GM19099 (cell line): ENCODE results near the gene ATP2A1.
A peak's percentile ranks its signal among the peaks of the same experiment; 100 is the strongest.

Source experiments
- POLR2A ChIP-seq: IDR thresholded peaks from 3 replicates; pipeline ENCODE4 v1.6.1; 2011; ENCODE audit warnings: low read depth; ENCODE audit not compliant: insufficient read length; ENCODE audit errors: extremely low read depth

The ATP2A1 gene

DNA sequence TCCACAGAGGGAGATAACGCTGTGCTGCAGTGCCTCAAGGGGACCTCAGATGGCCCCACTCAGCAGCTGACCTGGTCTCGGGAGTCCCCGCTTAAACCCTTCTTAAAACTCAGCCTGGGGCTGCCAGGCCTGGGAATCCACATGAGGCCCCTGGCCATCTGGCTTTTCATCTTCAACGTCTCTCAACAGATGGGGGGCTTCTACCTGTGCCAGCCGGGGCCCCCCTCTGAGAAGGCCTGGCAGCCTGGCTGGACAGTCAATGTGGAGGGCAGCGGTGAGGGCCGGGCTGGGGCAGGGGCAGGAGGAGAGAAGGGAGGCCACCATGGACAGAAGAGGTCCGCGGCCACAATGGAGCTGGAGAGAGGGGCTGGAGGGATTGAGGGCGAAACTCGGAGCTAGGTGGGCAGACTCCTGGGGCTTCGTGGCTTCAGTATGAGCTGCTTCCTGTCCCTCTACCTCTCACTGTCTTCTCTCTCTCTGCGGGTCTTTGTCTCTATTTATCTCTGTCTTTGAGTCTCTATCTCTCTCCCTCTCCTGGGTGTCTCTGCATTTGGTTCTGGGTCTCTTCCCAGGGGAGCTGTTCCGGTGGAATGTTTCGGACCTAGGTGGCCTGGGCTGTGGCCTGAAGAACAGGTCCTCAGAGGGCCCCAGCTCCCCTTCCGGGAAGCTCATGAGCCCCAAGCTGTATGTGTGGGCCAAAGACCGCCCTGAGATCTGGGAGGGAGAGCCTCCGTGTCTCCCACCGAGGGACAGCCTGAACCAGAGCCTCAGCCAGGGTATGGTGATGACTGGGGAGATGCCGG lies 54.3 kb downstream of the ATP2A1 start:
- TF ChIP-seq POLR2A = peak; percentile 12

DNA sequence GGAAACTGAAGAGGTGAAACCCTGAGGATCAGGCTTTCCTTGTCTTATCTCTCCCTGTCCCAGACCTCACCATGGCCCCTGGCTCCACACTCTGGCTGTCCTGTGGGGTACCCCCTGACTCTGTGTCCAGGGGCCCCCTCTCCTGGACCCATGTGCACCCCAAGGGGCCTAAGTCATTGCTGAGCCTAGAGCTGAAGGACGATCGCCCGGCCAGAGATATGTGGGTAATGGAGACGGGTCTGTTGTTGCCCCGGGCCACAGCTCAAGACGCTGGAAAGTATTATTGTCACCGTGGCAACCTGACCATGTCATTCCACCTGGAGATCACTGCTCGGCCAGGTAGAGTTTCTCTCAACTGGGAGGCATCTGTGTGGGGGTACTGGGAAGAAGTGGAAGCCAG lies 54.9 kb downstream of the ATP2A1 start:
- TF ChIP-seq POLR2A = no peak

DNA sequence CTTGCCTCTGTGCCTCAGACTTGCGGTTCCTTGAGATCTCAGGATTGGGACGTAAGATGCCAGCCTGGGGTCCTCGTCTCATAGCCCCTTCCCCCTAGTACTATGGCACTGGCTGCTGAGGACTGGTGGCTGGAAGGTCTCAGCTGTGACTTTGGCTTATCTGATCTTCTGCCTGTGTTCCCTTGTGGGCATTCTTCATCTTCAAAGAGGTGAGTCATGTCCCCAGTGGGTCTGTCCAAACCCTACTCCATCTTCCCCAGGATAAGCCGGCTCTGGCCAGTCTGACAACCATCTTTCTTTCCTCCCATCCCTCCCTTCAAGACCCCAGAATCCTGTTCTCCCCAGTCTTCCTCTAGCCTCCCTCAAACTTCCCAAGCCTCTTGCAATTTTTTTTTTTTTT lies 57.1 kb downstream of the ATP2A1 start:
- no peak for TF ChIP-seq POLR2A

DNA sequence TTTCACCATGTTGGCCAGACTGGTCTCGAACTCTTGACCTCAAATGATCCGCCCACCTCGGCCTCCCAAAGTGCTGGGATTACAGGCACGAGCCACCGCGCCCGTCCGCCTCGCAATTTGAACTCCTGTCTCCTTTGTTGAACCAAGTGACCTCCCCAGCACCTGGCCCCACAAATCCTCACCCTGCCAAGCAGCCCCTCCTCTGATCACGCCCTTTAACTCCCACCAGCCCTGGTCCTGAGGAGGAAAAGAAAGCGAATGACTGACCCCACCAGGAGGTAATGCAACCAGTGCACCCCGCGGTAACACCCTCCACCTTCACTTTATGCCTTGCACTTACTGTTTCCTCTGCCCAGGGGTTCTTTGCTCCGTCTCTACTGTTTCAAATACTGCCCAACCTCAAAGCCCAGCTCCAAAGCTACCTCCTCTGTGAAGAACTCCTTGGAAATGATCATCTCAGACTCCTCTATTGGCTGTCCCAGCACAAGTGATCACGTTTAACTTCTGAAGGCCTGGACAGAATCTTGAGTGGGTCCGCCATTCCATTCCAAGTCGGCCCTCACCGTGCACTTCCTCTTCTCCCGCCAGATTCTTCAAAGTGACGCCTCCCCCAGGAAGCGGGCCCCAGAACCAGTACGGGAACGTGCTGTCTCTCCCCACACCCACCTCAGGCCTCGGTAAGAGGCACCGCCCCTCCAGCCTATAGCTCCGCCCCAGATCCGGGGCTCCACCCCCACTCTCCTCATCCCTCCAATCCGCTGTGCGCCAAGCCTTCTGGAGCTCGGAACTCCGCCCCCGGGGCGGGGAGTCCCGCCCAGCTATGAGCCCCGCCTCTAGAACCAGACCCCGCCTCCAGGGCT lies 57.9 kb downstream of the ATP2A1 start:
- no peak for TF ChIP-seq POLR2A

DNA sequence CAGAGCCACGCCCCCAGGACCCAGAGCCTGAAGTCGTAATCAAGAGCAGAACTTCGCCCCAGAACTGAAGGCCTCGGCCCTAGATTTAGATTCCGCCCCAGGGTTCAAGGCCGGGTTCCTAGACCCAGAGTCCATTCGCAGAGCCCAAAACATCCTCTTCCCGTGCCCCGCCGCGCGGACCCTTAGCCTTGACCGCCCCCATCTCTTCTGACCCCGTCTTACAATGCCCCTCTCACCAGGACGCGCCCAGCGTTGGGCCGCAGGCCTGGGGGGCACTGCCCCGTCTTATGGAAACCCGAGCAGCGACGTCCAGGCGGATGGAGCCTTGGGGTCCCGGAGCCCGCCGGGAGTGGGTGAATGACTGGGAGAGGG lies 58.5 kb downstream of the ATP2A1 start:
- TF ChIP-seq POLR2A = no peak

DNA sequence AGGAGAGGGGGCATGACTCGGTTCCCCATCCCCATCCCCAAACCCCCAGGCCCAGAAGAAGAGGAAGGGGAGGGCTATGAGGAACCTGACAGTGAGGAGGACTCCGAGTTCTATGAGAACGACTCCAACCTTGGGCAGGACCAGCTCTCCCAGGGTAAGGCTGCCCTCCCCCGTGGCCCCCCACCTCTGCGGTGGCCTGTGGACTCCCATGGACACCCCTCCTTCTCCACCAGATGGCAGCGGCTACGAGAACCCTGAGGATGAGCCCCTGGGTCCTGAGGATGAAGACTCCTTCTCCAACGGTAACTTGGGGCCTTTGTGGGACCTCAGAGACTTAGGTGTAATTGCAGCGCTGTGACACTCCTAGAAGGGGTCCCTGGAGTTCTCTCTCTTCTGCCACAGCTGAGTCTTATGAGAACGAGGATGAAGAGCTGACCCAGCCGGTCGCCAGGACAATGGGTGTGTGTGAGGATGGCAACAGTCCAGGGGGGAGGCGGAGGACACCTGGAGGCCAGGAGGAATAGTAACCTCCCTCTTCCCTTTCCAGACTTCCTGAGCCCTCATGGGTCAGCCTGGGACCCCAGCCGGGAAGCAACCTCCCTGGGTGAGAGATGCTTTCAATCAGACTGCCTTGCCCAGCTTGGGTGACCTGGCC lies 59.1 kb downstream of the ATP2A1 start:
- no peak for TF ChIP-seq POLR2A

DNA sequence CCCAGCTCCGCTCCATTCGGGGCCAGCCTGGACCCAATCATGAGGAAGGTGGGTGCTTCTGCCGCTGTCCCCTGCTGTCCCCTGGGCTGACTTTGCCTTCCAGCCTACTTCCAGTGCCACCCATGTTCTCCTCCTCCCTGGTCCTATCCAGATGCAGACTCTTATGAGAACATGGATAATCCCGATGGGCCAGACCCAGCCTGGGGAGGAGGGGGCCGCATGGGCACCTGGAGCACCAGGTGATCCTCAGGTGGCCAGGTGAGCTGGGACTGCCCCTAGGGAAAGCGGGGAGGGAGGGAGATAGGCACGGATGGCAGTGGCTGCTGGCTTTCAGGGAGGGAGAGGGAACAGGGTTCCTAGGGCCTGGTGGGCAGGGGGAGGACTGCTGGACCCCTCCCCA lies 60.4 kb downstream of the ATP2A1 start:
- no peak for TF ChIP-seq POLR2A

DNA sequence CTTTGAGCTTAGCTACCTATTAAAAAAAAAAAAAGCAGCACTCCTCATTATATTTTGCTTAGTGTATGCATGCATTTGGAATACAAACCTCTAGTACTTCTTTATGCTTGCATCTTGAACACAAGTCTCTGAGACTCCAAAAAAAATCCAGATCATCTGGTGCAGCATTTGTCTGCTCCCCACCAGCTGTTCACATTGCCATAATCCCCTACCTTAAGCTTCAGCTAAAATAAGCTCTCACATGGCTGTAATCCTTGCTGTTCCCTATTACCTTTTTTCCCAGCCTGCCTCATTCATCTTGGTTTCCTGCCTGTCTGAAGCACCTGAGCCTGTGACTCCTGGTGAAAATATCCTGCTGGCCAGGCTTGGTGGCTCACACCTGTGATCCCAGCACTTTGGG lies 65.0 kb downstream of the ATP2A1 start:
- no peak for TF ChIP-seq POLR2A

DNA sequence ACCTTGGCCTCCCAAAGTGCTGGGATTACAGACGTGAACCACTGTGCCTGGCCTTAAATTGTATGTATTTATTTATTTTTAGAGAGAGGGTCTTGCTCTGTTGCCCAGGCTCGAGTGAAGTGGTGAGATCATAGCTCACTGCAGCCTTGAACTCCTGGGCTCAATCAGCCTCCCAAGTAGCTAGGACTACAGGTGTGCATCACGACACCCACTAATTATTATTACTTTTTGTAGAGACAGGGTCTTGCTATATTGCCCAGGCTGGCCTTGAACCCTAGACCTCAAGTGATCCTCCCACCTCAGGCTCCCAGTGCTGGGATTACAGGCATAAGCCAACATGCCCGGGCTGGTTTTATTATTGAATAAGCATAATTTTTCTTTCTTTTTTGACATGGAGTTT lies 68.4 kb downstream of the ATP2A1 start:
- no peak for TF ChIP-seq POLR2A

DNA sequence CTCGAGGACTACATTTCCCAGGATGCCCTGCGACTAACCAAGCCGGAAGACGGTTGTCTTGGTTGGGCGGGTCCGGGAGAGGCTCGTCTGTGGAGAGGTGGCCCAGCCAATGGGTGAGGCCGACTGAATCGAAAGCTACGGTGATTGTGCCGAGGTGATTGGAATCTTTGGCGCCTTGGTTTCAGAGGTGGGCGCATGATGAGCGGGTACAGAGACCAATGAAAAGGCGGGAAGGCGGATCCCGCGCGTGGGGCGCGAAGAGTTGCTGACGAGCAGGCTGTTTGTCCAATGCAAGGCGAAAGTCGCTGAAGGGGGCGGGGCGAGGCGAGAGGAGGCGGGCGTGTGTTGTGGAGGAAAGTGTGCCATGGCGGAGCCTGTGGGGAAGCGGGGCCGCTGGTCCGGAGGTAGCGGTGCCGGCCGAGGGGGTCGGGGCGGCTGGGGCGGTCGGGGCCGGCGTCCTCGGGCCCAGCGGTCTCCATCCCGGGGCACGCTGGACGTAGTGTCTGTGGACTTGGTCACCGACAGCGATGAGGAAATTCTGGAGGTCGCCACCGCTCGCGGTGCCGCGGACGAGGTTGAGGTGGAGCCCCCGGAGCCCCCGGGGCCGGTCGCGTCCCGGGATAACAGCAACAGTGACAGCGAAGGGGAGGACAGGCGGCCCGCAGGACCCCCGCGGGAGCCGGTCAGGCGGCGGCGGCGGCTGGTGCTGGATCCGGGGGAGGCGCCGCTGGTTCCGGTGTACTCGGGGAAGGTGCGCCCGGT lies 72.5 kb downstream of the ATP2A1 start, which contains the start of gene NFATC2IP:
Gene NFATC2IP, plus strand, starts transcription at position 290 of the 762 bp plus-strand sequence. Its CDS starts 75 bp downstream, at position 365.
- TF ChIP-seq POLR2A = peak; percentile 92

DNA sequence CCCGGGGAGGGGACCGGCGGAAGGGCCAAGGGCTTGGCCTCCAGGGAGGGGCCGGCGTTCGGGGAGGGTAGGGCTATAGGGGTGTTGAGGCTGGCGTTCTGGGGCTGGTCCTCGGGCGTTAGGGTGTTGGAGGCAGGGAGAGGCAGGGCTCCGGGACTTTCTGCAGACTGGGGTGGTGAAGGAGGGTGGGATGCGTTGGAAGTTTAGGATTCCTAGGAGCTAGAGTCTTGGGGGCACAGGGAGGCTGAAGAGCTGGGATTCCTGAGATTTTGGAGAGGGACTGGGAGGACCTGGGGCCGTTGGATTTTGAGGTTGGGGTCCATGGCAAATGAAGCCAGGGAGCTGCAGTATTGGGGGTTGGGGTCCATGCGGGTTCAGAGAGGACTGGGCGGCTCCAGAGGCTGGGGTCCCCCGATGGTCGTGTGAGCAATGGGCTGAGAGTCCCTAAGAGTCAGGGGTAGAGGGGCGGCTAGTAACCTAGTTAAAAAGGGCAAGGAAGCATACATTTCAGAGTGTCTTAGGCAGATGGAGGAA lies 73.2 kb downstream of the ATP2A1 start:
- TF ChIP-seq POLR2A = no peak
